Activated B cell treated with CpG ODN at 0.5 μM for 24 hours (primary cell): ENCODE measurements around the gene YJEFN3. TPM values are rescaled to one million over a fixed set of nuclear protein-coding genes. Genes with fewer than 3 reads are reported as not detected.

Experiments
- ATAC-seq: fragments of 200-7000 bp; cut with Tn5 transposase; one replicate; pipeline ENCODE4 v1.10.0; 2021; ENCODE audit warnings: low read depth, mild to moderate bottlenecking, moderate library complexity
- CTCF ChIA-PET: fragments of 350-600 bp; sonication (Branson Sonifier 250); formaldehyde crosslinking; loops from one replicate; lab custom pipeline; 2021; ENCODE audit warnings: antibody characterized with exemption; lab: Charles Lee
- POLR2A ChIA-PET: fragments of 350-600 bp; sonication (Branson Sonifier 250); formaldehyde crosslinking; loops from one replicate; lab custom pipeline; 2021; ENCODE audit warnings: antibody characterized with exemption; lab: Charles Lee
- DNase-seq: peaks from one replicate; pipeline ENCODE4 v3.0.0; 2022
- H3K27ac Mint-ChIP-seq: one replicate; pipeline ENCODE4 v1.8.0; 2020; ENCODE audit warnings: mixed read lengths
- H3K27me3 Mint-ChIP-seq: one replicate; pipeline ENCODE4 v1.8.0; 2021; ENCODE audit warnings: mixed read lengths
- H3K36me3 Mint-ChIP-seq: one replicate; pipeline ENCODE4 v1.8.0; 2021; ENCODE audit warnings: low read depth, mixed read lengths
- H3K4me1 Mint-ChIP-seq: one replicate; pipeline ENCODE4 v1.8.0; 2021; ENCODE audit warnings: mixed read lengths
- H3K4me3 Mint-ChIP-seq: one replicate; pipeline ENCODE4 v1.8.0; 2020; ENCODE audit warnings: mild to moderate bottlenecking, mixed read lengths
- H3K9me3 Mint-ChIP-seq: one replicate; pipeline ENCODE4 v1.8.0; 2020; ENCODE audit warnings: mixed read lengths
- intact Hi-C: fragments of 100-400 bp; cut with micrococcal nuclease; formaldehyde crosslinking; loops from one replicate; pipeline ENCODE4 v1.15.1; 2024
- total RNA-seq: library from RNA; stranded (reverse); gene quantifications from 2 replicates; pipeline ENCODE4 v1.2.3, GENCODE V29; 2022
- TF ChIP-seq, protein P1 (sequence below): fragments of 200-600 bp; IDR thresholded peaks from one replicate; pipeline ENCODE4 v1.8.0; 2022; ENCODE audit warnings: antibody characterized with exemption, mild to moderate bottlenecking

Gene YJEFN3
- total RNA-seq, 1 donor from 2014 or later: 9.1 TPM

DNA sequence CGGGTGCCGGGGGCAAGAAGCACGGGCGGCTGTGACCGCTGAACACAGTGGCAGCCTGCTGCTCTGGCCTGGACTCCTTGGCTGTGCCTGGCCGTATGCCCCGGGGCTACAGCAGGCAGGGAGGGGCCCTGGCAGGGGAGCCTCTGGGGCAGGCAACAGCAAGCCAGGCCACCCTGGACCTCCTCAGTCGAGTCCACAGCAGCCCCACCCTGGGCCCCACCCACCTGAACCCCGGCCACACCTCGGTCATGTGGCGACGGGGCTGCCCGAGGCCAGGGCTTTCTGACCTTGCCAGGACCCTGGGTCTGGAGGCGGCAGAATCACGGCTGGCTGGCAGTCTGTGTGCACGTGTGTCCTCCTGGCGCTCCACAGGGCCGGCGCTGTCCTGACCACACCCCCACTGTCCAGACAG is 18.0 kb downstream of the YJEFN3 start:
- H3K27ac Mint-ChIP-seq: no peak overlapping the region
- CTCF ChIA-PET: no interaction called here
- no peak for ATAC-seq

DNA sequence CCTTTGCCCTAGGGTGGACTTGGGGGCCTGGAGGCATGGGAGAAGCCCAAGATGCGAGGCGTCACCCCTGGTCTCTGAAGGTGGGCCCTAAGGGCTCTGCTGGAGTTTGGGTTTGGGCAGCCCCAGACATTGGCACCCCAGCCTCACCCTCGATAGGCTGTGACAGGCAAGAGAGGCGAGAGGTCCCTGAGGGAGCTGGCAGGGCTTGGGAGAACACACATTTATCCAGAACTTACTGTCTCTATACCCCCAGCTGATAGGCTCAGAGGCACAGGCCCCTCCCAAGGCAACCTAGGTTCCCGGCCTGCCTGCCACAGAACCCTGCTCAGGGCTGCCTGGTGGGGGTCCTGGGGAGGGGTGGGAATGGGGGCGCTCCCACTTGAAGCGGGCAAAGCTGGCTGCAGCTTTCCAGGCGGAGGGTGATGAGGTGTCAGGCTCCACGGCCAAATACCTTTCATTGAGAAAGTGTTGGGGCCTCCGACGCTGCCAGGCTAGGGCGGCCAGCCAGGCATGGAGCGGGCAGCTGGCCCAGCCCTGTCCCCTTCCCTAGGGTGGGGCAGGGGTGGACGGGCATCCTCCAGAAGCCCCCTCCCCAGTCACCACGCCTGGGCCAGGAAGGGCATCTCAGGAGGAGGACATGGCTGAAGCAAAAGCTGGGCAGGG is 19.1 kb downstream of the YJEFN3 start:
- CTCF ChIA-PET: no interaction called here

More for the DNA sequence above, 18.0 kb downstream of the YJEFN3 start:
- H3K36me3 Mint-ChIP-seq: no peaks in the 10 kb centered on the region
- H3K4me1 Mint-ChIP-seq: peaks cover 2% of the 10 kb centered on the region
- intact Hi-C loops: no loop called here
- no peak for DNase-seq
- no peak overlapping the region for H3K4me3 Mint-ChIP-seq
- POLR2A ChIA-PET: interaction anchor here (0.6 kb wide), 1 partner anchor 52 kb away, joined by 9 read pairs; no protein-coding TSS in a partner anchor
- TF ChIP-seq, protein P1, sequence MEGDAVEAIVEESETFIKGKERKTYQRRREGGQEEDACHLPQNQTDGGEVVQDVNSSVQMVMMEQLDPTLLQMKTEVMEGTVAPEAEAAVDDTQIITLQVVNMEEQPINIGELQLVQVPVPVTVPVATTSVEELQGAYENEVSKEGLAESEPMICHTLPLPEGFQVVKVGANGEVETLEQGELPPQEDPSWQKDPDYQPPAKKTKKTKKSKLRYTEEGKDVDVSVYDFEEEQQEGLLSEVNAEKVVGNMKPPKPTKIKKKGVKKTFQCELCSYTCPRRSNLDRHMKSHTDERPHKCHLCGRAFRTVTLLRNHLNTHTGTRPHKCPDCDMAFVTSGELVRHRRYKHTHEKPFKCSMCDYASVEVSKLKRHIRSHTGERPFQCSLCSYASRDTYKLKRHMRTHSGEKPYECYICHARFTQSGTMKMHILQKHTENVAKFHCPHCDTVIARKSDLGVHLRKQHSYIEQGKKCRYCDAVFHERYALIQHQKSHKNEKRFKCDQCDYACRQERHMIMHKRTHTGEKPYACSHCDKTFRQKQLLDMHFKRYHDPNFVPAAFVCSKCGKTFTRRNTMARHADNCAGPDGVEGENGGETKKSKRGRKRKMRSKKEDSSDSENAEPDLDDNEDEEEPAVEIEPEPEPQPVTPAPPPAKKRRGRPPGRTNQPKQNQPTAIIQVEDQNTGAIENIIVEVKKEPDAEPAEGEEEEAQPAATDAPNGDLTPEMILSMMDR: no peak
- peaks cover 12% of the 10 kb centered on the region for H3K27me3 Mint-ChIP-seq
- H3K9me3 Mint-ChIP-seq: peaks cover 2% of the 10 kb centered on the region

DNA sequence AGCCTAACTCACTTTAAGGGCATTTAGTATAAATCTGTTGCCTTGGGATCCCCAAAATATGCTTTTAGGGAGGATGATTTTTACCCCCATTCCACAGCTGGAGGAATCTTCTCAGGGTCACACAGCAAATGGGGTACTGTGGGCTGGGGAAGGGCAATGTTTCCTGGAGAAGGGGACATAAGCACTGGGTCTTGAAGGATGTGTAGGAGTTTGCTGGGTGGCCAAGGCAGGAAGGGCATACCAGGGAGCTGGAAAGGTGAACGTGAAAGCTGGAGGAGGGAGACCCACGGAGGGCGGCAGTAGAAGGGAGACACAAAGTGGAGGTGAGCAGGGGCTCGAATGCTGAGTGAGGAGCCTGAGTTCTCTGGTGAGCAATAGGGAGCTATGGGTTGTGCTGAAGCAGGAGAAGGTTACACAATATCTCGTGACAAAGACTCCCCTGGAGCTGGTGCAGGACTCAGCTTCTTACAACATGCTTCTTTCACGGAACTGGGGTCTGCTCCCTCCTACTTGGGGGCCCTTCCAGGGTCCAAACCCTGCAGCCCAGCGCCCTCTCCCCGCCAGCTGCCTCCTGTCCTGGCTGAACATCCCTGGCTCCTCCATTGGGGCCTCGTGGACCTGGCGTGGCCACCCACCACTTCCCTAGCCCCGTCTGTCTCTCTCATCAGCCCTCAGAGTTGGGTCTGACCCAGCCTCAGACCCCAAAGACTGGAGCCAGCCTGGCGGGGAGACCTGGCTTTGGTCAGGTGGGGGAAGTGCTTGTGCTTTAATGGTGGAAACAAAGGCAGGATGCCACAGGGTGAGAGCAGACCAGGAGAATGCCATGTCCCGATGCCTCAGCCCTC is 20.4 kb downstream of the YJEFN3 start:
- DNase-seq (no peak), ATAC-seq (no peak)
- H3K36me3 Mint-ChIP-seq: no peaks in the 10 kb centered on the region
- TF ChIP-seq, protein P1: no peak
- H3K27ac Mint-ChIP-seq: no peak overlapping the region
- H3K4me1 Mint-ChIP-seq: no peaks in the 10 kb centered on the region
- intact Hi-C loops: no loop called here
- H3K27me3 Mint-ChIP-seq: peaks cover 5% of the 10 kb centered on the region
- ChIA-PET POLR2A (interaction anchor here (0.6 kb wide), 1 partner anchor 99 kb away, joined by 6 read pairs; no protein-coding TSS in a partner anchor), CTCF (no interaction called here)
- H3K9me3 Mint-ChIP-seq: peaks cover 2% of the 10 kb centered on the region
- no peak overlapping the region for H3K4me3 Mint-ChIP-seq

More for the DNA sequence above, 19.1 kb downstream of the YJEFN3 start:
- intact Hi-C loops: no loop called here
- POLR2A ChIA-PET: no interaction called here
- no peak for DNase-seq
- peaks cover 2% of the 10 kb centered on the region for H3K9me3 Mint-ChIP-seq
- H3K27me3 Mint-ChIP-seq: peaks cover 7% of the 10 kb centered on the region
- ATAC-seq: no peak
- TF ChIP-seq, protein P1: no peak
- H3K36me3 Mint-ChIP-seq: no peaks in the 10 kb centered on the region
- H3K27ac Mint-ChIP-seq: no peak overlapping the region
- no peaks in the 10 kb centered on the region for H3K4me1 Mint-ChIP-seq
- H3K4me3 Mint-ChIP-seq: no peak overlapping the region

DNA sequence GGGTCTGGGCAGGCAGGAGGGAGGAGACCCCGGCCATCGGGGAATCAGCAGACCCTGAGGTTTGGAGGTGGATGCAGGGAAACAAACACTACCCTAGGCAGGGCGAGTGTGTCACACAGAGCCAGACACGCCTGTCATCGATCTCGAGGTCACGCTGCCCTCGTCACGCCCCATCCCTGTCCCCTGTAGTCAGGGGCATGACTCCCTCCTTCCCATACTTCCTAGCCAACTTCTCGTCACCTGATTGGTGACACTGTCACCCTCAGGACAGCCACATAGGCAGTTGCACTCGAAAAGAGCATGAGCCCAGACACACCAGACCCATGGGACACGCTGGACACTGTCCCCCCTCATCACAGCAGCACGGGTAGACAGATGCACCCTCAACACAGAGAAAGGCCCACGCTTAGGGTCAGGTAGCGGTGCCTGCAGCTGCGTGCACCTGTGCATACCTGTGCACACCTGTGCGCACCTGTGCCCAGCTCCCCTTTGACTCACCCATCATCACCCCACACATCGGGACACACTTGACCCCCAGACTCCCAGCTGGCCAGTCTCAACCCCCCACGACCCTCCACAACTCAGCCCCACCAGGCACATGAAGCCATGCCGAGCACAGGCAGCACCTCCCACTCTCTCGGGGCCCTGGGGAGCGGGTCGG is 21.2 kb downstream of the YJEFN3 start:
- peaks cover 5% of the 10 kb centered on the region for H3K27me3 Mint-ChIP-seq
- ChIA-PET POLR2A (no interaction called here), CTCF (no interaction called here)
- intact Hi-C loops: no loop called here
- TF ChIP-seq, protein P1: no peak
- DNase-seq (no peak), ATAC-seq (no peak)
- H3K4me3 Mint-ChIP-seq: no peak overlapping the region
- H3K9me3 Mint-ChIP-seq: peaks cover 2% of the 10 kb centered on the region
- no peaks in the 10 kb centered on the region for H3K36me3 Mint-ChIP-seq
- no peaks in the 10 kb centered on the region for H3K4me1 Mint-ChIP-seq
- no peak overlapping the region for H3K27ac Mint-ChIP-seq
